GM23338 (cell line): ENCODE results near the gene SCML1. TPM values are rescaled to one million over a fixed set of nuclear protein-coding genes. Genes with fewer than 3 reads are reported as not detected.
A peak's percentile ranks its signal among the peaks of the same experiment; 100 is the strongest.

Experiments
- ATAC-seq: fragments of 200-7000 bp; cut with Tn5 transposase; 3 replicates; pipeline ENCODE4 v1.9.1; 2020
- DNase-seq: peaks from one replicate; pipeline ENCODE4 v3.0.0-alpha.2; 2015; ENCODE audit warnings: low spot score
- H2AFZ ChIP-seq: fragments of 200-600 bp; sonication (generic); 2 replicates; pipeline ENCODE4 v1.8.0; 2016; ENCODE audit warnings: antibody characterized with exemption, mild to moderate bottlenecking, moderate library complexity
- H3F3A ChIP-seq: fragments of 200-600 bp; sonication (generic); replicated peaks from 2 replicates; pipeline ENCODE4 v1.8.0; 2017; ENCODE audit warnings: antibody characterized with exemption, mixed run types, low read depth
- H3K27ac ChIP-seq: fragments of 200-600 bp; sonication (generic); 2 replicates; pipeline ENCODE4 v1.6.1; 2016; ENCODE audit warnings: low read depth
- H3K27me3 ChIP-seq: fragments of 200-600 bp; sonication (generic); 2 replicates; pipeline ENCODE4 v1.8.0; 2016; ENCODE audit warnings: mild to moderate bottlenecking, mixed run types, moderate library complexity; ENCODE audit not compliant: insufficient read depth
- H3K36me3 ChIP-seq: fragments of 200-600 bp; sonication (generic); 2 replicates; pipeline ENCODE4 v1.8.0; 2016; ENCODE audit warnings: mild to moderate bottlenecking; ENCODE audit not compliant: insufficient read depth
- H3K4me1 ChIP-seq: fragments of 200-600 bp; sonication (generic); 2 replicates; pipeline ENCODE4 v1.8.0; 2016; ENCODE audit warnings: mild to moderate bottlenecking, moderate library complexity; ENCODE audit not compliant: insufficient read depth
- H3K4me2 ChIP-seq: fragments of 200-600 bp; sonication (generic); 2 replicates; pipeline ENCODE4 v1.7.1; 2017; ENCODE audit warnings: mixed run types
- H3K4me3 ChIP-seq: fragments of 200-600 bp; sonication (generic); 2 replicates; pipeline ENCODE4 v1.6.1; 2016; ENCODE audit warnings: mixed run types
- H3K79me2 ChIP-seq: fragments of 200-600 bp; sonication (generic); replicated peaks from 2 replicates; pipeline ENCODE4 v1.8.0; 2017; ENCODE audit warnings: mild to moderate bottlenecking; ENCODE audit not compliant: insufficient read depth
- H3K9me2 ChIP-seq: fragments of 200-600 bp; sonication (generic); 2 replicates; pipeline ENCODE4 v1.8.0; 2017; ENCODE audit not compliant: insufficient read depth
- H4K20me1 ChIP-seq: fragments of 200-600 bp; sonication (generic); replicated peaks from 2 replicates; pipeline ENCODE4 v1.8.0; 2017; ENCODE audit warnings: mild to moderate bottlenecking; ENCODE audit not compliant: insufficient read depth
- H3K27ac Mint-ChIP-seq: 2 replicates; pipeline ENCODE4 v1.8.0; 2020; ENCODE audit warnings: inconsistent platforms, mild to moderate bottlenecking, moderate library complexity, mixed read lengths
- H3K27me3 Mint-ChIP-seq: 3 replicates; pipeline ENCODE4 v1.8.0; 2022; ENCODE audit warnings: low read depth, mild to moderate bottlenecking, moderate library complexity, mixed read lengths, inconsistent platforms; ENCODE audit not compliant: insufficient read depth, poor library complexity
- H3K36me3 Mint-ChIP-seq: 3 replicates; pipeline ENCODE4 v1.8.0; 2021; ENCODE audit warnings: low read depth, mild to moderate bottlenecking, inconsistent platforms, moderate library complexity, mixed read lengths
- H3K4me1 Mint-ChIP-seq: 3 replicates; pipeline ENCODE4 v1.8.0; 2020; ENCODE audit warnings: mild to moderate bottlenecking, inconsistent platforms, mixed read lengths
- H3K4me3 Mint-ChIP-seq: 3 replicates; pipeline ENCODE4 v1.8.0; 2021; ENCODE audit warnings: moderate library complexity, mild to moderate bottlenecking, inconsistent platforms, mixed read lengths
- H3K9me3 Mint-ChIP-seq: 3 replicates; pipeline ENCODE4 v1.8.0; 2020; ENCODE audit warnings: moderate library complexity, mild to moderate bottlenecking, inconsistent platforms, mixed read lengths
- CTCF ChIP-seq, 2 experiments: fragments of 200-600 bp in 1 of 2; sonication (generic) in 1 of 2; conservative IDR thresholded peaks; 2 replicates each; pipeline versions ENCODE4 v1.5.1 to v1.6.1; 2016 to 2017; ENCODE audit warnings: antibody characterized with exemption in 2 of 2, low read depth in 2 of 2, mild to moderate bottlenecking in 2 of 2, moderate library complexity in 1 of 2
- EZH2 ChIP-seq: fragments of 200-600 bp; sonication (generic); IDR thresholded peaks from one replicate; pipeline ENCODE4 v1.8.0; 2017; ENCODE audit warnings: antibody characterized with exemption, mild to moderate bottlenecking, low read depth; ENCODE audit not compliant: unreplicated experiment
- EZH2phosphoT487 ChIP-seq: fragments of 200-600 bp; sonication (generic); IDR thresholded peaks from one replicate; pipeline ENCODE4 v1.8.1; 2018; ENCODE audit warnings: antibody characterized with exemption; ENCODE audit not compliant: unreplicated experiment
- JUNB ChIP-seq: IDR thresholded peaks from one replicate; pipeline ENCODE4 v1.6.1; 2016; ENCODE audit warnings: antibody characterized with exemption; ENCODE audit not compliant: unreplicated experiment
- NANOG ChIP-seq: IDR thresholded peaks from 2 replicates; pipeline ENCODE4 v1.6.1; 2016; ENCODE audit warnings: antibody characterized with exemption, borderline replicate concordance
- STAT1 ChIP-seq: IDR thresholded peaks from one replicate; pipeline ENCODE4 v1.6.1; 2016; ENCODE audit warnings: antibody characterized with exemption; ENCODE audit not compliant: unreplicated experiment
- ZNF331 ChIP-seq: fragments of 250-450 bp; sonication (Bioruptor Pico); IDR thresholded peaks from 2 replicates; pipeline ENCODE4 v1.5.0; 2020; ENCODE audit warnings: low read depth, mild to moderate bottlenecking, moderate library complexity
- polyA plus RNA-seq: library from polyadenylated mRNA; unstranded; fragments of >200 nt; fragmentation: Nextera tagmentation; extraction: Ambion mirVana; gene quantifications from 2 replicates; pipeline ENCODE4 v1.2.1, GENCODE V29; 2016
- total RNA-seq: library from RNA; depleted of rRNA; stranded (reverse); fragments of >200 nt; shearing (Covaris generic); gene quantifications from 2 replicates; pipeline ENCODE4 v1.2.3, GENCODE V29; 2014
- TF ChIP-seq, protein P1 (sequence below): fragments of 250-450 bp; sonication (Bioruptor Pico); IDR thresholded peaks from 2 replicates; pipeline ENCODE4 v1.5.0; 2020; ENCODE audit warnings: mild to moderate bottlenecking, moderate library complexity

SCML1 gene
- total and polyA plus RNA-seq, 2 experiments from 2014 or later = 5.4 to 6.4 TPM

GRCh38 chrX:17721715-17722114, 15.6 kb upstream of the SCML1 start:
- no peak overlapping the region for H2AFZ ChIP-seq
- no peaks in the 10 kb centered on the region for H3K36me3 Mint-ChIP-seq
- H3K4me1 Mint-ChIP-seq = peaks cover 26% of the 10 kb centered on the region
- no peak overlapping the region for H3K27ac ChIP-seq
- H3K9me3 Mint-ChIP-seq = no peaks in the 10 kb centered on the region
- peaks cover 27% of the 10 kb centered on the region for H3K4me1 ChIP-seq
- no peaks in the 10 kb centered on the region for H3F3A ChIP-seq
- DNase-seq (no peak), ATAC-seq (no peak)
- no peak overlapping the region for H3K27ac Mint-ChIP-seq
- no peaks in the 10 kb centered on the region for H4K20me1 ChIP-seq
- H3K36me3 ChIP-seq = no peaks in the 10 kb centered on the region
- H3K27me3 ChIP-seq = no peaks in the 10 kb centered on the region; the same call in 1 of the 2 replicates
- H3K4me3 Mint-ChIP-seq = 0 out of 3 replicates have a peak overlapping the region, but pooled peaks have one; percentile 7
- H3K27me3 Mint-ChIP-seq = peaks cover 8% of the 10 kb centered on the region
- H3K4me3 ChIP-seq = peak overlapping the region; percentile 26; the same call in 1 of the 2 replicates
- no peaks in the 10 kb centered on the region for H3K9me2 ChIP-seq
- H3K79me2 ChIP-seq = no peaks in the 10 kb centered on the region
- peak overlapping the region; percentile 57 for H3K4me2 ChIP-seq
- TF ChIP-seq, protein P1, sequence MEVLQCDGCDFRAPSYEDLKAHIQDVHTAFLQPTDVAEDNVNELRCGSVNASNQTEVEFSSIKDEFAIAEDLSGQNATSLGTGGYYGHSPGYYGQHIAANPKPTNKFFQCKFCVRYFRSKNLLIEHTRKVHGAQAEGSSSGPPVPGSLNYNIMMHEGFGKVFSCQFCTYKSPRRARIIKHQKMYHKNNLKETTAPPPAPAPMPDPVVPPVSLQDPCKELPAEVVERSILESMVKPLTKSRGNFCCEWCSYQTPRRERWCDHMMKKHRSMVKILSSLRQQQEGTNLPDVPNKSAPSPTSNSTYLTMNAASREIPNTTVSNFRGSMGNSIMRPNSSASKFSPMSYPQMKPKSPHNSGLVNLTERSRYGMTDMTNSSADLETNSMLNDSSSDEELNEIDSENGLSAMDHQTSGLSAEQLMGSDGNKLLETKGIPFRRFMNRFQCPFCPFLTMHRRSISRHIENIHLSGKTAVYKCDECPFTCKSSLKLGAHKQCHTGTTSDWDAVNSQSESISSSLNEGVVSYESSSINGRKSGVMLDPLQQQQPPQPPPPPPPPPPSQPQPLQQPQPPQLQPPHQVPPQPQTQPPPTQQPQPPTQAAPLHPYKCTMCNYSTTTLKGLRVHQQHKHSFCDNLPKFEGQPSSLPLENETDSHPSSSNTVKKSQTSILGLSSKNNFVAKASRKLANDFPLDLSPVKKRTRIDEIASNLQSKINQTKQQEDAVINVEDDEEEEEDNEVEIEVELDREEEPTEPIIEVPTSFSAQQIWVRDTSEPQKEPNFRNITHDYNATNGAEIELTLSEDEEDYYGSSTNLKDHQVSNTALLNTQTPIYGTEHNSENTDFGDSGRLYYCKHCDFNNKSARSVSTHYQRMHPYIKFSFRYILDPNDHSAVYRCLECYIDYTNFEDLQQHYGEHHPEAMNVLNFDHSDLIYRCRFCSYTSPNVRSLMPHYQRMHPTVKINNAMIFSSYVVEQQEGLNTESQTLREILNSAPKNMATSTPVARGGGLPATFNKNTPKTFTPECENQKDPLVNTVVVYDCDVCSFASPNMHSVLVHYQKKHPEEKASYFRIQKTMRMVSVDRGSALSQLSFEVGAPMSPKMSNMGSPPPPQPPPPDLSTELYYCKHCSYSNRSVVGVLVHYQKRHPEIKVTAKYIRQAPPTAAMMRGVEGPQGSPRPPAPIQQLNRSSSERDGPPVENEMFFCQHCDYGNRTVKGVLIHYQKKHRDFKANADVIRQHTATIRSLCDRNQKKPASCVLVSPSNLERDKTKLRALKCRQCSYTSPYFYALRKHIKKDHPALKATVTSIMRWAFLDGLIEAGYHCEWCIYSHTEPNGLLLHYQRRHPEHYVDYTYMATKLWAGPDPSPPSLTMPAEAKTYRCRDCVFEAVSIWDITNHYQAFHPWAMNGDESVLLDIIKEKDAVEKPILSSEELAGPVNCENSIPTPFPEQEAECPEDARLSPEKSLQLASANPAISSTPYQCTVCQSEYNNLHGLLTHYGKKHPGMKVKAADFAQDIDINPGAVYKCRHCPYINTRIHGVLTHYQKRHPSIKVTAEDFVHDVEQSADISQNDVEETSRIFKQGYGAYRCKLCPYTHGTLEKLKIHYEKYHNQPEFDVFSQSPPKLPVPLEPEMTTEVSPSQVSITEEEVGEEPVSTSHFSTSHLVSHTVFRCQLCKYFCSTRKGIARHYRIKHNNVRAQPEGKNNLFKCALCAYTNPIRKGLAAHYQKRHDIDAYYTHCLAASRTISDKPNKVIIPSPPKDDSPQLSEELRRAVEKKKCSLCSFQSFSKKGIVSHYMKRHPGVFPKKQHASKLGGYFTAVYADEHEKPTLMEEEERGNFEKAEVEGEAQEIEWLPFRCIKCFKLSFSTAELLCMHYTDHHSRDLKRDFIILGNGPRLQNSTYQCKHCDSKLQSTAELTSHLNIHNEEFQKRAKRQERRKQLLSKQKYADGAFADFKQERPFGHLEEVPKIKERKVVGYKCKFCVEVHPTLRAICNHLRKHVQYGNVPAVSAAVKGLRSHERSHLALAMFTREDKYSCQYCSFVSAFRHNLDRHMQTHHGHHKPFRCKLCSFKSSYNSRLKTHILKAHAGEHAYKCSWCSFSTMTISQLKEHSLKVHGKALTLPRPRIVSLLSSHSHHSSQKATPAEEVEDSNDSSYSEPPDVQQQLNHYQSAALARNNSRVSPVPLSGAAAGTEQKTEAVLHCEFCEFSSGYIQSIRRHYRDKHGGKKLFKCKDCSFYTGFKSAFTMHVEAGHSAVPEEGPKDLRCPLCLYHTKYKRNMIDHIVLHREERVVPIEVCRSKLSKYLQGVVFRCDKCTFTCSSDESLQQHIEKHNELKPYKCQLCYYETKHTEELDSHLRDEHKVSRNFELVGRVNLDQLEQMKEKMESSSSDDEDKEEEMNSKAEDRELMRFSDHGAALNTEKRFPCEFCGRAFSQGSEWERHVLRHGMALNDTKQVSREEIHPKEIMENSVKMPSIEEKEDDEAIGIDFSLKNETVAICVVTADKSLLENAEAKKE = no peak
- TF ChIP-seq NANOG = no peak
- no peak for TF ChIP-seq EZH2phosphoT487
- no peak for TF ChIP-seq STAT1
- TF ChIP-seq ZNF331 (CRISPR knock-in tag) = no peak

DNA sequence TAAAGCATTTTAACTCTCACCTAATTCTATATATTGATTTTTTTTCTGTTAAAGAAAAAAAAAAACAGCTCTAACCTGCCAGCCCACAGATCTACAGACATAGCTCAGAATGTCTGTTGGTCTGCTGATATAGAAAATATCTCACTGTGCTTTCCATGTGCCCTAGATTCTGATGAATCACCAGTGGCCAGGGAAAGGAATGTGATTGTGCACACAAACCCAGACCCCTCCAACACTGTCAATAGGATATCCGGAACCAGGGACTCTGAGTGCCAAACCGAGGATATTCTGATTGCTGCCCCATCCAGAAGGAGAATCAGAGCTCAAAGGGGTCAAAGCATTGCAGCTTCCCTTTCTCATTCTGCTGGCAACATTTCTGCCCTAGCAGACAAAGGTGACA, 12.1 kb upstream of the SCML1 start:
- Mint-ChIP-seq H3K4me3 (no peak overlapping the region), H3K27me3 (peaks cover 8% of the 10 kb centered on the region), H3K4me1 (peaks cover 18% of the 10 kb centered on the region), H3K27ac (no peak overlapping the region), H3K36me3 (peaks cover 7% of the 10 kb centered on the region), H3K9me3 (no peaks in the 10 kb centered on the region)
- Histone ChIP-seq H4K20me1 (no peaks in the 10 kb centered on the region), H3K27me3 (no peaks in the 10 kb centered on the region; the same call in 1 of the 2 replicates), H3K4me3 (no peak overlapping the region), H3K4me1 (peaks cover 22% of the 10 kb centered on the region), H3K9me2 (no peaks in the 10 kb centered on the region), H3K27ac (no peak overlapping the region), H2AFZ (no peak overlapping the region), H3K79me2 (no peaks in the 10 kb centered on the region), H3K4me2 (no peak overlapping the region), H3K36me3 (no peaks in the 10 kb centered on the region), H3F3A (no peaks in the 10 kb centered on the region)
- TF ChIP-seq EZH2 (no peak), CTCF (conservative IDR thresholded peaks at IDR 0.05; ENCODE audit: low read depth in 2 of 2) (no peak), NANOG (no peak), JUNB (no peak), ZNF331 (CRISPR knock-in tag) (no peak)
- ATAC-seq (no peak), DNase-seq (no peak)
